HepG2 (cell line): Measurements from ENCODE around the gene FAM78B. TPM values are rescaled to one million over a fixed set of nuclear protein-coding genes. Genes with fewer than 3 reads are reported as not detected.

ENCODE experiments used
- ATAC-seq: fragments of 200-7000 bp; cut with Tn5 transposase; 3 replicates; pipeline ENCODE4 v1.9.1; 2020; ENCODE audit warnings: mild to moderate bottlenecking, moderate library complexity
- BruUV-seq: library from RNA; stranded (reverse); fragments of 400-500 nt; replicated peaks from 2 replicates; lab custom pipeline; 2021; lab: Mats Ljungman, UMichigan
- CTCF ChIA-PET: fragments of 300-600 bp; formaldehyde crosslinking; extraction: SDS; loops from one replicate; lab custom pipeline; 2021; ENCODE audit warnings: low total read pairs, inconsistent platforms, low intra/inter-chr PET ratio; lab: Yijun Ruan, JAX
- POLR2A ChIA-PET: fragments of 350-600 bp; sonication (Branson Sonifier 250); formaldehyde crosslinking; loops from one replicate; lab custom pipeline; 2020; ENCODE audit warnings: antibody characterized with exemption, inconsistent platforms; lab: Yijun Ruan, JAX
- DNase-seq: peaks from one replicate; pipeline ENCODE4 v3.0.0-alpha.2; 2015; ENCODE audit warnings: low spot score
- FAIRE-seq: peaks from 3 replicates; lab custom pipeline; 2011; peaks lifted over from hg19 to GRCh38; lab: Jason Lieb, UNC
- H2AFZ ChIP-seq: one replicate; pipeline ENCODE4 v1.6.1; 2011; ENCODE audit warnings: low read length, inconsistent platforms
- H3K27ac ChIP-seq: fragments of 300-600 bp; 3 replicates; pipeline ENCODE4 v1.8.0; 2011; ENCODE audit warnings: mixed run types, mild to moderate bottlenecking, mixed read lengths, low read length, inconsistent platforms; ENCODE audit not compliant: insufficient read depth; ENCODE audit errors: extremely low read length
- H3K27me3 ChIP-seq, 2 experiments: fragments of 200-600 bp in 1 of 2; 2 replicates in 1 of 2; 3 replicates in 1 of 2; pipeline versions ENCODE4 v1.6.0 to v1.8.0; 2011; ENCODE audit warnings: low read length in 2 of 2, mild to moderate bottlenecking in 2 of 2, moderate library complexity in 2 of 2, inconsistent platforms in 1 of 2; ENCODE audit not compliant: insufficient read depth in 2 of 2, control insufficient read depth in 1 of 2
- H3K36me3 ChIP-seq, 2 experiments: fragments of 200-600 bp in 1 of 2; replicated peaks in 1 of 2; 2 replicates in 1 of 2; 3 replicates in 1 of 2; pipeline versions ENCODE4 v1.5.1 to v1.8.0; 2011; ENCODE audit warnings: low read length in 2 of 2, inconsistent platforms in 1 of 2; ENCODE audit not compliant: insufficient read depth in 2 of 2, control insufficient read depth in 1 of 2
- H3K4me1 ChIP-seq: 2 replicates; pipeline ENCODE4 v1.5.1; 2012; ENCODE audit warnings: low read length, inconsistent platforms; ENCODE audit not compliant: insufficient read depth
- H3K4me2 ChIP-seq: 2 replicates; pipeline ENCODE4 v1.6.0; 2011; ENCODE audit warnings: low read depth, low read length, inconsistent platforms
- H3K4me3 ChIP-seq, 3 experiments: fragments of 200-600 bp in 1 of 3; sonication (generic), shearing (Covaris generic) in 1 of 3; replicated peaks in 1 of 3; 2 replicates each; pipeline ENCODE4 v1.5.1; 2011 to 2016; ENCODE audit warnings: low read length in 3 of 3, inconsistent platforms in 2 of 3, low read depth in 2 of 3, mild to moderate bottlenecking in 2 of 3, control low read depth in 1 of 3, mixed read lengths in 1 of 3; ENCODE audit not compliant: insufficient read depth in 1 of 3
- H3K79me2 ChIP-seq: one replicate; pipeline ENCODE4 v1.6.1; 2011; ENCODE audit warnings: low read length, inconsistent platforms; ENCODE audit not compliant: insufficient read depth
- H3K9ac ChIP-seq: 2 replicates; pipeline ENCODE4 v1.6.0; 2011; ENCODE audit warnings: mild to moderate bottlenecking, low read depth, low read length, inconsistent platforms; ENCODE audit not compliant: insufficient read depth
- H3K9me3 ChIP-seq: 2 replicates; pipeline ENCODE4 v1.5.1; 2012; ENCODE audit warnings: mild to moderate bottlenecking, low read length
- H4K20me1 ChIP-seq: 2 replicates; pipeline ENCODE4 v1.6.0; 2011; ENCODE audit warnings: inconsistent platforms, mild to moderate bottlenecking, low read length, moderate library complexity; ENCODE audit not compliant: insufficient read depth
- ARNT2 ChIP-seq: sonication (generic); formaldehyde crosslinking; IDR thresholded peaks from 2 replicates; pipeline ENCODE4 v1.8.0; 2022; ENCODE audit warnings: mild to moderate bottlenecking, low read depth, missing genetic modification reagents, moderate library complexity
- BCL6 ChIP-seq: IDR thresholded peaks from 2 replicates; pipeline ENCODE4 v1.6.1; 2016; ENCODE audit warnings: missing genetic modification reagents, missing compliant biosample characterization
- CHD2 ChIP-seq: IDR thresholded peaks from 2 replicates; pipeline ENCODE4 v1.6.1; 2011; ENCODE audit warnings: low read depth, low read length, improper control_type of control experiment
- FOXK1 ChIP-seq: sonication (generic); formaldehyde crosslinking; IDR thresholded peaks from 2 replicates; pipeline ENCODE4 v1.4.0; 2020; ENCODE audit warnings: low read depth, missing genetic modification reagents, borderline replicate concordance
- HHEX ChIP-seq: IDR thresholded peaks from 2 replicates; pipeline ENCODE4 v1.6.1; 2016; ENCODE audit warnings: control low read depth
- HNRNPH1 ChIP-seq: fragments of 200-400 bp; formaldehyde crosslinking; optimal IDR thresholded peaks from 2 replicates; pipeline ENCODE3; 2017; ENCODE audit warnings: mild to moderate bottlenecking, low read depth, low read length
- POLR2AphosphoS5 ChIP-seq: IDR thresholded peaks from 2 replicates; pipeline ENCODE4 v1.6.1; 2012; ENCODE audit warnings: low read depth, low read length
- RAD51 ChIP-seq: fragments of 450-650 bp; IDR thresholded peaks from 2 replicates; pipeline ENCODE4 v1.6.1; 2016; ENCODE audit warnings: borderline replicate concordance
- SPEN ChIP-seq: sonication (generic); formaldehyde crosslinking; IDR thresholded peaks from 2 replicates; pipeline ENCODE4 v1.5.1; 2020; ENCODE audit warnings: low read depth, mild to moderate bottlenecking, missing genetic modification reagents
- USF2 ChIP-seq, 2 experiments: sonication (generic) in 1 of 2; formaldehyde crosslinking in 1 of 2; IDR thresholded peaks; 2 replicates each; pipeline versions ENCODE4 v1.5.1 to v1.6.1; 2011 to 2020; ENCODE audit warnings: borderline replicate concordance in 1 of 2, low read depth in 1 of 2, low read length in 1 of 2, mild to moderate bottlenecking in 1 of 2, missing genetic modification reagents in 1 of 2, moderate library complexity in 1 of 2
- ZBTB2 ChIP-seq: sonication (generic); formaldehyde crosslinking; IDR thresholded peaks from 2 replicates; pipeline ENCODE4 v1.8.0; 2022; ENCODE audit warnings: low read depth, missing genetic modification reagents
- ZBTB21 ChIP-seq: sonication (generic); formaldehyde crosslinking; IDR thresholded peaks from 2 replicates; pipeline ENCODE4 v1.4.0; 2020; ENCODE audit warnings: missing genetic modification reagents
- ZKSCAN8 ChIP-seq: IDR thresholded peaks from 2 replicates; pipeline ENCODE4 v1.6.1; 2016; ENCODE audit warnings: borderline replicate concordance, missing genetic modification reagents, missing compliant biosample characterization
- ZNF138 ChIP-seq: sonication (generic); formaldehyde crosslinking; IDR thresholded peaks from 2 replicates; pipeline ENCODE4 v1.5.0; 2020; ENCODE audit warnings: mild to moderate bottlenecking, low read depth, missing genetic modification reagents
- ZNF180 ChIP-seq: sonication (generic); formaldehyde crosslinking; IDR thresholded peaks from 2 replicates; pipeline ENCODE4 v1.4.0; 2020; ENCODE audit warnings: low read depth, missing genetic modification reagents, borderline replicate concordance
- ZNF512 ChIP-seq: sonication (generic); formaldehyde crosslinking; IDR thresholded peaks from 2 replicates; pipeline ENCODE4 v1.4.0; 2020; ENCODE audit warnings: mild to moderate bottlenecking, missing genetic modification reagents
- ZNF589 ChIP-seq: sonication (generic); formaldehyde crosslinking; conservative IDR thresholded peaks from 2 replicates; pipeline ENCODE4 v1.8.0; 2022; ENCODE audit warnings: mild to moderate bottlenecking, moderate library complexity, missing genetic modification reagents
- ZNF660 ChIP-seq: sonication (generic); formaldehyde crosslinking; IDR thresholded peaks from 2 replicates; pipeline ENCODE4 v1.5.1; 2020; ENCODE audit warnings: mild to moderate bottlenecking, low read depth, missing genetic modification reagents, borderline replicate concordance
- ZNF709 ChIP-seq: sonication (generic); formaldehyde crosslinking; IDR thresholded peaks from 2 replicates; pipeline ENCODE4 v1.5.0; 2020; ENCODE audit warnings: mild to moderate bottlenecking, missing genetic modification reagents
- WGBS: methylation state at CpG from one replicate; pipeline ENCODE4 v1.1.6; 2017; ENCODE audit warnings: low lambda C conversion rate; 5-methylcytosine and 5-hydroxymethylcytosine counted together
- in situ Hi-C: cut with HindIII; loops from 2 replicates; pipeline ENCODE4 v1.10.0; 2017; ENCODE audit warnings: low pct_unique_long_range_greater_than_20kb; ENCODE audit not compliant: extremely low pct_ligation_motif_present
- intact Hi-C: fragments of 100-400 bp; cut with micrococcal nuclease; formaldehyde crosslinking; loops from one replicate; pipeline ENCODE4 v1.10.0; 2022; ENCODE audit not compliant: unreplicated experiment
- polyA plus RNA-seq, 8 experiments: library from polyadenylated mRNA; depleted of rRNA in 3 of 8; stranded (reverse) in 7 of 8; unstranded in 1 of 8; fragments of >200 nt; fragmentation: Illumina TruSeq in 4 of 8; extraction: Trizol in 4 of 8; gene quantifications; 2 replicates each; pipeline versions ENCODE4 v1.2.1 to v1.2.3, GENCODE V29; 2011 to 2016; ENCODE audit warnings: low read depth in 4 of 8, missing spikeins in 1 of 8, mixed read lengths in 1 of 8; ENCODE audit not compliant: insufficient read depth in 1 of 8
- total RNA-seq, 5 experiments: library from RNA; depleted of rRNA; stranded (reverse); fragments of >200 nt; fragmentation: Illumina TruSeq; extraction: Trizol; gene quantifications; 2 replicates each; pipeline ENCODE4 v1.2.3, GENCODE V29; 2016; ENCODE audit warnings: low read depth in 1 of 5

The FAM78B gene
- total and polyA plus RNA-seq, 2 of the 13 experiments (the other 11 are each of a cell fraction or from before 2014, with no cell fraction given): 0.22 to 0.31 TPM

GRCh38 chr1:166166329-166166697 lies 488 bp downstream of the FAM78B start (continued):
- TF ChIP-seq ZNF512 (CRISPR knock-in tag) (no peak), ZNF589 (CRISPR knock-in tag) (no peak), BCL6 (CRISPR knock-in tag) (no peak), ARNT2 (no peak), ZNF709 (no peak), ZNF180 (no peak), USF2 (IDR thresholded peaks at IDR 0.05; ENCODE audit: low read depth, low read length) (no peak), USF2 (CRISPR knock-in tag; IDR thresholded peaks at IDR 0.05; ENCODE audit: borderline replicate concordance) (no peak)

GRCh38 chr1:166165661-166166328 lies 1.0 kb downstream of the FAM78B start:
- DNase-seq (no peak), FAIRE-seq (no peak)
- TF ChIP-seq ZBTB2 (CRISPR knock-in tag) (no peak), RAD51 (no peak), CHD2 (no peak), ZBTB21 (CRISPR knock-in tag) (no peak), HHEX (CRISPR knock-in tag) (no peak), HNRNPH1 (no peak), ZNF138 (CRISPR knock-in tag) (no peak), ZKSCAN8 (CRISPR knock-in tag) (no peak), ZNF660 (CRISPR knock-in tag) (no peak), SPEN (no peak), FOXK1 (CRISPR knock-in tag) (no peak), POLR2AphosphoS5 (no peak)

More at GRCh38 chr1:166165661-166166328, 1.0 kb downstream of the FAM78B start:
- no peak overlapping the region for H2AFZ ChIP-seq
- ATAC-seq: no peak
- intact Hi-C loops (loop anchor here (5.0 kb wide), 1 partner anchor 243 kb away; no protein-coding TSS in a partner anchor), in situ Hi-C loops (loop anchor here (25.0 kb wide), 1 partner anchor 453 kb away; no protein-coding TSS in a partner anchor)
- no peaks in the 10 kb centered on the region for H3K36me3 ChIP-seq
- no TSS peak for BruUV-seq
- WGBS: 16% methylated on average over 16 of the region's 61 CpGs
- ChIA-PET CTCF (no interaction called here), POLR2A (no interaction called here)
- no peaks in the 10 kb centered on the region for H3K9me3 ChIP-seq
- peak overlapping the region; percentile 78 for H3K4me2 ChIP-seq
- H3K27ac ChIP-seq: no peak overlapping the region
- peak overlapping the region in 2 of 3 experiments; percentile 10 to 33; a peak in 3 of 6 replicates for H3K4me3 ChIP-seq
- no peaks in the 10 kb centered on the region for H3K79me2 ChIP-seq
- H4K20me1 ChIP-seq: no peaks in the 10 kb centered on the region
- peaks cover 17% of the 10 kb centered on the region for H3K4me1 ChIP-seq
- no peak overlapping the region for H3K9ac ChIP-seq
- H3K27me3 ChIP-seq: peaks cover 2 to 33% of the 10 kb centered on the region in 2 experiments; a peak in 3 of 5 replicates
